Brain microvascular endothelial cell (primary cell): ENCODE measurements around the gene BASP1.

ENCODE experiments used
- DNase-seq: peaks from one replicate; pipeline ENCODE4 v3.0.0-alpha.2; 2020
- H3K27ac ChIP-seq: fragments of 250-450 bp; sonication (Bioruptor Pico); 2 replicates; pipeline ENCODE4 v1.5.1; 2020; ENCODE audit warnings: mild to moderate bottlenecking, moderate library complexity
- H3K27me3 ChIP-seq: fragments of 250-450 bp; sonication (Bioruptor Pico); replicated peaks from 2 replicates; pipeline ENCODE4 v1.5.1; 2020; ENCODE audit warnings: mild to moderate bottlenecking
- H3K36me3 ChIP-seq: fragments of 250-450 bp; sonication (Bioruptor Pico); replicated peaks from 2 replicates; pipeline ENCODE4 v1.5.1; 2020; ENCODE audit warnings: mild to moderate bottlenecking
- H3K4me3 ChIP-seq: 2 replicates; pipeline ENCODE4 v1.5.1; 2011; ENCODE audit warnings: low read depth, mild to moderate bottlenecking, control low read depth, low read length, moderate library complexity
- CTCF ChIP-seq: IDR thresholded peaks from 2 replicates; pipeline ENCODE4 v1.5.1; 2011; ENCODE audit warnings: low read depth, mild to moderate bottlenecking, moderate library complexity, low read length, control low read depth, inconsistent platforms; ENCODE audit errors: missing control alignments
- in situ Hi-C: cut with HindIII; loops from 2 replicates; pipeline ENCODE4 v1.10.0; 2017; ENCODE audit warnings: low sequenced_read_pairs, low pct_ligation_motif_present

BASP1 gene

GRCh38 chr5:17219992-17220391 lies 2.6 kb downstream of the BASP1 start:
- no peak for DNase-seq
- Histone ChIP-seq H3K27ac (no peak overlapping the region), H3K27me3 (no peaks in the 10 kb centered on the region), H3K4me3 (no peak overlapping the region), H3K36me3 (peaks cover 9% of the 10 kb centered on the region)
- no peak for TF ChIP-seq CTCF
- in situ Hi-C loops = no loop called here

GRCh38 chr5:17220469-17220868 lies 3.0 kb downstream of the BASP1 start:
- in situ Hi-C loops = no loop called here
- Histone ChIP-seq H3K36me3 (peaks cover 9% of the 10 kb centered on the region), H3K4me3 (no peak overlapping the region), H3K27me3 (no peaks in the 10 kb centered on the region), H3K27ac (no peak overlapping the region)
- no peak for DNase-seq
- TF ChIP-seq CTCF = no peak

- Histone ChIP-seq H3K27ac (no peak overlapping the region), H3K27me3 (no peaks in the 10 kb centered on the region), H3K4me3 (no peak overlapping the region), H3K36me3 (peaks cover 9% of the 10 kb centered on the region)
- in situ Hi-C loops = no loop called here
- no peak for TF ChIP-seq CTCF
- no peak for DNase-seq
Measured at GRCh38 chr5:17221843-17222636, 4.6 kb downstream of the BASP1 start.

GRCh38 chr5:17222664-17223063 lies 5.2 kb downstream of the BASP1 start:
- no peak for TF ChIP-seq CTCF
- Histone ChIP-seq H3K27ac (no peak overlapping the region), H3K27me3 (no peaks in the 10 kb centered on the region), H3K36me3 (peaks cover 8% of the 10 kb centered on the region), H3K4me3 (no peak overlapping the region)
- in situ Hi-C loops = no loop called here
- no peak for DNase-seq

- in situ Hi-C loops = no loop called here
- no peak for TF ChIP-seq CTCF
- no peak for DNase-seq
- Histone ChIP-seq H3K27me3 (no peaks in the 10 kb centered on the region), H3K4me3 (no peak overlapping the region), H3K36me3 (peaks cover 13% of the 10 kb centered on the region), H3K27ac (no peak overlapping the region)
Measured at GRCh38 chr5:17223367-17224185, 6.1 kb downstream of the BASP1 start.
